ENCODE data around the gene SERPINI2. TPM values are rescaled to one million over a fixed set of nuclear protein-coding genes. Genes with fewer than 3 reads are reported as not detected.
"Not testable (repeated sequence)": the region's sequence is repeated elsewhere in the genome, so short reads cannot be mapped to it uniquely, and the experiment has no call there.

Gene SERPINI2
- total RNA-seq, 4 donors from 2014 or later, result 2.7 TPM; not detected in 3

GRCh38 chr3:167450675-167451074, 23.2 kb downstream of the SERPINI2 start:
- TF ChIP-seq CTCF (IDR thresholded peaks at IDR 0.05), result no peak
- DNase-seq (ENCODE audit: low spot score) (no peak), ATAC-seq (ENCODE audit: low FRiP score) (no peak)

- ATAC-seq (ENCODE audit: low FRiP score) (no peak), DNase-seq (ENCODE audit: low spot score) (no peak)
- TF ChIP-seq CTCF (IDR thresholded peaks at IDR 0.05), result no peak
Observed at GRCh38 chr3:167450195-167450594, 23.6 kb downstream of the SERPINI2 start.

GRCh38 chr3:167445491-167445890, 28.4 kb downstream of the SERPINI2 start:
- TF ChIP-seq CTCF (IDR thresholded peaks at IDR 0.05), result no peak
- DNase-seq (ENCODE audit: low spot score) (no peak), ATAC-seq (ENCODE audit: low FRiP score) (no peak)

GRCh38 chr3:167441256-167441655, 32.6 kb downstream of the SERPINI2 start:
- DNase-seq (ENCODE audit: low spot score) (no peak), ATAC-seq (ENCODE audit: low FRiP score) (no peak)
- no peak for TF ChIP-seq CTCF (IDR thresholded peaks at IDR 0.05)

- ATAC-seq (ENCODE audit: low FRiP score), result no peak
- DNase-seq (ENCODE audit: low spot score), result no peak
- no peak for TF ChIP-seq CTCF (IDR thresholded peaks at IDR 0.05)
Observed at GRCh38 chr3:167437428-167438139, 36.3 kb downstream of the SERPINI2 start.

- DNase-seq (ENCODE audit: low spot score); ATAC-seq (ENCODE audit: low FRiP score): not testable (repeated sequence)
Observed at GRCh38 chr3:167426962-167427361, 46.9 kb downstream of the SERPINI2 start.

- DNase-seq (ENCODE audit: low spot score); ATAC-seq (ENCODE audit: low FRiP score): not testable (repeated sequence)
Observed at GRCh38 chr3:167422396-167422795, 51.4 kb downstream of the SERPINI2 start.

- no peak for TF ChIP-seq CTCF (IDR thresholded peaks at IDR 0.05)
- ATAC-seq (ENCODE audit: low FRiP score) (no peak), DNase-seq (ENCODE audit: low spot score) (no peak)
Observed at GRCh38 chr3:167409611-167410010, 64.2 kb downstream of the SERPINI2 start.
